ENCODE measurements around the gene PNRC2. TPM values are rescaled to one million over a fixed set of nuclear protein-coding genes. Genes with fewer than 3 reads are reported as not detected.
"Not testable (repeated sequence)": the region's sequence is repeated elsewhere in the genome, so short reads cannot be mapped to it uniquely, and the experiment has no call there.

Gene PNRC2
- total RNA-seq, 1 experiment from 2014 or later: 166 TPM

DNA sequence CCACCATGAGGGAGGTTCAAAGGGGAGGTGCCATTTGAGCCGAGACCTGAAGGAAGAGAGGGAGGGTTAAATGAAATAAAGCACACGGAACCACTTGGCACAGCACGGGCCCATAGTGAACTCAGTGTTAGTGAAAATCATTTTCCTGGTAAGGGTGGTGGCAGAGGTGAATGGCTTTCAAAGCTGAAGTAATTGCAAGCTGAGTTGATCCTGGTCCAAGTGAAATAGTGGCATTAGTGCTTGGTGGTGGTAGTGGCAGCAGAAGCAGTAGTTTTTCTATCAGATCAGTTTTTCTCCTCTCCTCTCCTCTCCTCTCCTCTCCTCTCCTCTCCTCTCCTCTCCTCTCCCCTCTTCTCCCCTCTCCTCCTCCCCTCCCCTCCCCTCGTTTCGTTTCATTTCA, 51.0 kb downstream of the PNRC2 start (continued):
- TF ChIP-seq, protein P1, sequence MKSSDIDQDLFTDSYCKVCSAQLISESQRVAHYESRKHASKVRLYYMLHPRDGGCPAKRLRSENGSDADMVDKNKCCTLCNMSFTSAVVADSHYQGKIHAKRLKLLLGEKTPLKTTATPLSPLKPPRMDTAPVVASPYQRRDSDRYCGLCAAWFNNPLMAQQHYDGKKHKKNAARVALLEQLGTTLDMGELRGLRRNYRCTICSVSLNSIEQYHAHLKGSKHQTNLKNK (CRISPR knock-in tag; IDR thresholded peaks at IDR 0.05): no peak
- no peak for TF ChIP-seq ETV6 (CRISPR knock-in tag; IDR thresholded peaks at IDR 0.05)

DNA sequence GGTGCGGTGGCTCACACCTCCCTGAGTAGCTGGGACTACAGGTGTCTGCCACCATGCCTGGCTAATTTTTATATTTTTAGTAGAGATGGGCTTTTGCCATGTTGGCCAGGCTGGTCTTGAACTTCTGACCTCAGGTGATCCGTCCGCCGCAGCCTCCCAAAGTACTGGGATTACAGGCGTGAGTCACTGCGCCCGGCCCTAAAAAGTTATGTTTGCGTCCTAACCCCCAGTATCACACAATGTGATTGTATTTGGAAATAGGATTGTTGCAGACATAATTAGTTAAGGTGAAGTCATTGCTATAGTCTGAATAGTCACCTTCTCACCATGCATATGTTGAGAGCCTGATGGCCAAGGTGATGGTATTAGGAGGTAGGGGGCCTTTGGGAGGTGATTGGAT, 53.2 kb downstream of the PNRC2 start:
- DNase-seq (ENCODE audit: low spot score); H3K27ac Mint-ChIP-seq; CTCF ChIA-PET; H3K36me3 Mint-ChIP-seq; H3K27me3 Mint-ChIP-seq (ENCODE audit: low read depth); POLR2A ChIA-PET; H3K4me3 Mint-ChIP-seq; ATAC-seq; H3K9me3 Mint-ChIP-seq: not testable (repeated sequence)
- peaks cover 18% of the 10 kb centered on the region for H3K4me1 Mint-ChIP-seq

Small RNAs within 50 kb of the gene (microRNA-seq; reads per million reads assigned to microRNA genes)
- not detected for gene MIR378F (ENCODE audit: borderline number of aligned reads)

Other genes starting within 250 kb of the PNRC2 start
- 35.9 to 45.1 TPM (median 36.6 TPM) in 3 replicates for gene ELOA, start 216.4 kb upstream of the PNRC2 start, total RNA-seq (2021)
- 59.9 to 66.2 TPM (median 62.2 TPM) in 3 replicates for gene PITHD1, start 181.4 kb upstream of the PNRC2 start, total RNA-seq (2021)
- 131 to 164 TPM (median 134 TPM) in 3 replicates for gene LYPLA2, start 168.7 kb upstream of the PNRC2 start, total RNA-seq (2021)
- gene GALE, start 159.1 kb upstream of the PNRC2 start, total RNA-seq (2021): 30.3 to 36.6 TPM (median 35.8 TPM) in 3 replicates
- gene HMGCL, start 134.4 kb upstream of the PNRC2 start, total RNA-seq (2021): 22.7 to 31.2 TPM (median 25.4 TPM) in 3 replicates
- gene FUCA1, start 91.5 kb upstream of the PNRC2 start, total RNA-seq (2021): 7.5 to 8.3 TPM (median 7.8 TPM) in 3 replicates
- gene CNR2, start 46.5 kb upstream of the PNRC2 start, total RNA-seq (2021): not detected in 3 replicates
- gene SRSF10, start 20.5 kb downstream of the PNRC2 start, total RNA-seq (2021): 163 to 178 TPM (median 170 TPM) in 3 replicates
- 0.13 to 0.16 TPM (median 0.14 TPM) in 3 replicates for gene MYOM3, start 152.3 kb downstream of the PNRC2 start, total RNA-seq (2021)
- 0.14 to 0.28 TPM (median 0.25 TPM) in 3 replicates for gene IL22RA1, start 183.3 kb downstream of the PNRC2 start, total RNA-seq (2021)
- 6.6 to 7.9 TPM (median 7.7 TPM) in 3 replicates for gene IFNLR1, start 227.5 kb downstream of the PNRC2 start, total RNA-seq (2021)